ENCODE results near the gene MKI67. TPM values are rescaled to one million over a fixed set of nuclear protein-coding genes. Genes with fewer than 3 reads are reported as not detected.

MKI67 gene
- total and polyA plus RNA-seq, 2 of the 4 experiments (the other 2 are of a cell fraction) = 13.5 to 36.4 TPM

DNA sequence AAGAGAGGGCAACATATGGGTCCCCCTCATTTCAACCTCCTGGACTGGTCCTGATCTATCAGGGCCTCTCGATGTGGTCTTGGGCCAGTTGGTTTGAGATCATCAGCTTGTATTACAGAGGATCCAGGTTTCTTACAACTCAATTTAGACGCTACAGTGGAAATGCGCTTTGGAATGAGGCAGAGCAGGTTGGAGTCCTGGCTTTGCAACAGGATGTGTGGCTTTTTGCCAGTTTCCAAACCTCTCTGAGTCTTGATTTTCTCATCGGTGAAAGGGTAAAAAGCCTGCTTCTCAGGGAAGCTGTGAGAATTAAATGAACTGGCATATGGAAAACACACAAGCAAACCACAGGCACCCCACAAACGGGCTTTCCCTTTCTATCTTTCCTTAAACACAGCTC lies 37.5 kb upstream of the MKI67 start:
- intact Hi-C loops (cut with micrococcal nuclease) (no loop called here), in situ Hi-C loops (cut with MboI; ENCODE audit: low sequenced_read_pairs) (no loop called here), dilution Hi-C loops (cut with HindIII; ENCODE audit: low sequenced_read_pairs, unreplicated experiment) (no loop called here)
- no peaks in the 10 kb centered on the region for H3K9me3 ChIP-seq (ENCODE audit: control insufficient read depth, insufficient read depth, low read length)
- ChIA-PET POLR2A (ENCODE audit: unreplicated experiment) (no interaction called here), CTCF (no interaction called here)
- no peaks in the 10 kb centered on the region for H3K4me1 ChIP-seq (ENCODE audit: control insufficient read depth, insufficient read depth, low read length)
- H3K56ac ChIP-seq (ENCODE audit: extremely low read depth, insufficient read depth, low read length) = no peak overlapping the region
- H2BK20ac ChIP-seq (ENCODE audit: low read depth, low read length) = no peak overlapping the region
- no peak overlapping the region for H2AK9ac ChIP-seq (replicated peaks; ENCODE audit: low read depth, low read length, poor library complexity)
- H4K8ac ChIP-seq (ENCODE audit: low read depth in 2 of 2, low read length in 2 of 2) = no peak overlapping the region
- H3K23ac ChIP-seq (ENCODE audit: low read depth, low read length) = no peak overlapping the region
- H2BK15ac ChIP-seq (ENCODE audit: low read depth, low read length) = no peak overlapping the region
- ATAC-seq (ENCODE audit: low read depth) (no peak), DNase-seq (no peak)
- no peaks in the 10 kb centered on the region; the same call in 1 of the 2 replicates for H3K27me3 ChIP-seq (ENCODE audit: control insufficient read depth, insufficient read depth, low read length)
- no peak overlapping the region for H4K91ac ChIP-seq (ENCODE audit: insufficient read depth, low read depth, low read length)
- H2BK5ac ChIP-seq (ENCODE audit: low read depth, low read length, poor library complexity, severe bottlenecking) = no peak overlapping the region
- no peak overlapping the region for H3K9ac ChIP-seq (ENCODE audit: low read depth, low read length)
- no peak overlapping the region for H2AFZ ChIP-seq (replicated peaks; ENCODE audit: low read length, poor library complexity)
- H3K79me1 ChIP-seq (ENCODE audit: low read depth in 1 of 2, low read length in 2 of 2) = no peaks in the 10 kb centered on the region
- no peak overlapping the region for H4K5ac ChIP-seq (ENCODE audit: low read depth, low read length)
- no peak overlapping the region for H3K4me3 ChIP-seq (ENCODE audit: insufficient read depth, low read depth, low read length)
- no peaks in the 10 kb centered on the region for H4K20me1 ChIP-seq (ENCODE audit: insufficient read depth, low read length)
- no peak overlapping the region for H3K4ac ChIP-seq (ENCODE audit: low read depth, low read length)
- no peak overlapping the region for H3K18ac ChIP-seq (ENCODE audit: low read depth, low read length)
- no peak overlapping the region for H3K14ac ChIP-seq (replicated peaks; ENCODE audit: low read depth, low read length)
- H3K36me3 ChIP-seq (ENCODE audit: control insufficient read depth, insufficient read depth, low read length) = no peaks in the 10 kb centered on the region
- WGBS, 2 experiments (ENCODE audit: extremely low coverage in 2 of 2, insufficient read length in 1 of 2) = no CpG with 5 or more reads among the region's 5 CpGs
- H2AK5ac ChIP-seq (ENCODE audit: low read depth, low read length) = no peak overlapping the region
- H3K4me2 ChIP-seq (ENCODE audit: low read depth, low read length) = no peak overlapping the region
- H2BK120ac ChIP-seq (ENCODE audit: low read depth, low read length) = no peak overlapping the region
- BruUV-seq (replicated peaks) = no TSS peak
- TF ChIP-seq CEBPB (IDR thresholded peaks at IDR 0.05; ENCODE audit: low read depth, low read length) (no peak), RFX5 (IDR thresholded peaks at IDR 0.05; ENCODE audit: low read depth, low read length) (no peak), MXI1 (IDR thresholded peaks at IDR 0.05; ENCODE audit: borderline replicate concordance, low read depth, low read length) (no peak), FOS (IDR thresholded peaks at IDR 0.05; ENCODE audit: low read depth, low read length) (no peak)
- H3K27ac ChIP-seq (ENCODE audit: insufficient read depth, low read length) = no peak overlapping the region
- H3K9me1 ChIP-seq (ENCODE audit: insufficient read depth, low read length) = no peaks in the 10 kb centered on the region
